ENCODE measurements around the gene NOL4L. TPM values are rescaled to one million over a fixed set of nuclear protein-coding genes. Genes with fewer than 3 reads are reported as not detected.

NOL4L gene
- total RNA-seq, 4 donors from 2014 or later, result 18.5 to 29.9 (median 24.8) TPM

- peaks cover 0 to 10% of the 10 kb centered on the region in 2 donors for H3K4me1 ChIP-seq
- H3K27me3 ChIP-seq, result no peaks in the 10 kb centered on the region
- no peak for DNase-seq
- no peak overlapping the region for H3K27ac ChIP-seq
- WGBS, 2 donors, result 96 to 97% methylated on average over 6 of the region's 6 CpGs
- no peaks in the 10 kb centered on the region for H3K9me3 ChIP-seq
- intact Hi-C loops (cut with DNase I), result no loop called here
- TF ChIP-seq POLR2A (IDR thresholded peaks at IDR 0.05) (no peak), CTCF (IDR thresholded peaks at IDR 0.05) (no peak)
- no peaks in the 10 kb centered on the region for H3K36me3 ChIP-seq
- no peak overlapping the region for H3K4me3 ChIP-seq (replicated peaks in 1 of 3)
Measured at GRCh38 chr20:32542259-32542615, 42.9 kb downstream of the NOL4L start.

GRCh38 chr20:32541323-32542258 is 43.5 kb downstream of the NOL4L start:
- Histone ChIP-seq H3K9me3 (no peaks in the 10 kb centered on the region), H3K27ac (no peak overlapping the region), H3K36me3 (no peaks in the 10 kb centered on the region), H3K4me1 (peaks cover 0 to 12% of the 10 kb centered on the region in 2 donors), H3K4me3 (replicated peaks in 1 of 3) (no peak overlapping the region), H3K27me3 (no peaks in the 10 kb centered on the region)
- TF ChIP-seq POLR2A (IDR thresholded peaks at IDR 0.05), result no peak
- no peak for TF ChIP-seq CTCF (IDR thresholded peaks at IDR 0.05)
- intact Hi-C loops (cut with DNase I), result no loop called here
- no peak for DNase-seq
- 89 to 93% methylated on average over 13 to 14 of the region's 21 CpGs for WGBS, 2 donors

- Histone ChIP-seq H3K27ac (no peak overlapping the region), H3K9me3 (no peaks in the 10 kb centered on the region), H3K27me3 (no peaks in the 10 kb centered on the region), H3K36me3 (no peaks in the 10 kb centered on the region), H3K4me1 (peaks cover 0 to 16% of the 10 kb centered on the region in 2 donors), H3K4me3 (replicated peaks in 1 of 3) (no peak overlapping the region)
- TF ChIP-seq CTCF (IDR thresholded peaks at IDR 0.05), result no peak
- TF ChIP-seq POLR2A (IDR thresholded peaks at IDR 0.05), result no peak
- 80 to 87% methylated on average over 10 of the region's 13 CpGs for WGBS, 2 donors
- no peak for DNase-seq
- intact Hi-C loops (cut with DNase I), result no loop called here
Measured at GRCh38 chr20:32539817-32540675, 45.1 kb downstream of the NOL4L start.

GRCh38 chr20:32539026-32539816 is 45.9 kb downstream of the NOL4L start:
- WGBS, 2 donors, result 82% methylated on average over 9 to 10 of the region's 13 CpGs
- Histone ChIP-seq H3K4me3 (replicated peaks in 1 of 3) (no peak overlapping the region), H3K36me3 (no peaks in the 10 kb centered on the region), H3K27ac (no peak overlapping the region), H3K27me3 (no peaks in the 10 kb centered on the region), H3K4me1 (peaks cover 0 to 16% of the 10 kb centered on the region in 2 donors), H3K9me3 (no peaks in the 10 kb centered on the region)
- TF ChIP-seq CTCF (IDR thresholded peaks at IDR 0.05) (no peak), POLR2A (IDR thresholded peaks at IDR 0.05) (no peak)
- intact Hi-C loops (cut with DNase I), result no loop called here
- DNase-seq, result no peak

All from thyroid gland (tissue), 4 donors.